PC-9 (cell line): ENCODE results near the gene PLB1. TPM values are rescaled to one million over a fixed set of nuclear protein-coding genes. Genes with fewer than 3 reads are reported as not detected.

Experiments used
- BruUV-seq: library from RNA; stranded (reverse); fragments of 400-500 nt; replicated peaks from 2 replicates; lab custom pipeline; 2021; lab: Mats Ljungman, UMichigan
- CTCF ChIA-PET: fragments of 300-600 bp; sonication (Branson Sonifier 250); formaldehyde crosslinking; loops from one replicate; lab custom pipeline; 2022; ENCODE audit warnings: antibody characterized with exemption; lab: Charles Lee
- POLR2A ChIA-PET: fragments of 300-600 bp; sonication (Branson Sonifier 250); formaldehyde crosslinking; loops from one replicate; lab custom pipeline; 2022; ENCODE audit warnings: antibody characterized with exemption; ENCODE audit not compliant: unreplicated experiment; lab: Charles Lee
- DNase-seq, 2 experiments: peaks; one replicate each; pipeline versions ENCODE4 v3.0.0 to v3.0.0-alpha.2; 2015 to 2022; ENCODE audit warnings: mixed read lengths in 1 of 2
- H2AFZ ChIP-seq: fragments of 200-600 bp; sonication (generic); 2 replicates; pipeline ENCODE4 v1.8.1; 2017; ENCODE audit warnings: antibody characterized with exemption
- H3F3A ChIP-seq: fragments of 200-600 bp; sonication (generic); 2 replicates; pipeline ENCODE4 v1.8.1; 2017; ENCODE audit warnings: antibody characterized with exemption, mild to moderate bottlenecking, low read depth; ENCODE audit not compliant: insufficient read depth
- H3K27ac ChIP-seq: fragments of 200-600 bp; sonication (generic); 2 replicates; pipeline ENCODE4 v1.6.1; 2016; ENCODE audit warnings: mixed run types
- H3K27me3 ChIP-seq: fragments of 200-600 bp; sonication (generic); 2 replicates; pipeline ENCODE4 v1.6.1; 2016; ENCODE audit warnings: low read depth, mixed run types; ENCODE audit not compliant: insufficient read depth
- H3K36me3 ChIP-seq: fragments of 200-600 bp; sonication (generic); 2 replicates; pipeline ENCODE4 v1.6.1; 2016; ENCODE audit warnings: low read depth, mixed run types
- H3K4me1 ChIP-seq: fragments of 200-600 bp; sonication (generic); replicated peaks from 2 replicates; pipeline ENCODE4 v1.6.1; 2016; ENCODE audit warnings: mixed run types; ENCODE audit not compliant: insufficient read depth
- H3K4me2 ChIP-seq: fragments of 200-600 bp; sonication (generic); 2 replicates; pipeline ENCODE4 v1.6.1; 2017; ENCODE audit warnings: mixed run types
- H3K4me3 ChIP-seq: fragments of 200-600 bp; sonication (generic); 2 replicates; pipeline ENCODE4 v1.6.1; 2016; ENCODE audit warnings: mixed run types
- H3K79me2 ChIP-seq: fragments of 200-600 bp; sonication (generic); 2 replicates; pipeline ENCODE4 v1.6.1; 2017; ENCODE audit warnings: low read depth, mixed run types
- H3K9me2 ChIP-seq: fragments of 200-600 bp; sonication (generic); 2 replicates; pipeline ENCODE4 v1.8.1; 2017; ENCODE audit warnings: mild to moderate bottlenecking; ENCODE audit not compliant: insufficient read depth
- H3K9me3 ChIP-seq: fragments of 200-600 bp; sonication (generic); 2 replicates; pipeline ENCODE4 v1.8.1; 2016; ENCODE audit warnings: low read depth; ENCODE audit not compliant: insufficient read depth
- H4K20me1 ChIP-seq: fragments of 200-600 bp; sonication (generic); 2 replicates; pipeline ENCODE4 v1.8.1; 2017; ENCODE audit not compliant: insufficient read depth
- EZH2 ChIP-seq: fragments of 200-600 bp; sonication (generic); IDR thresholded peaks from 2 replicates; pipeline ENCODE4 v1.8.0; 2017; ENCODE audit warnings: antibody characterized with exemption, low read depth
- intact Hi-C: fragments of 100-400 bp; cut with micrococcal nuclease; formaldehyde crosslinking; loops from one replicate; pipeline ENCODE4 v1.10.0; 2022; ENCODE audit not compliant: unreplicated experiment
- total RNA-seq: library from RNA; stranded (reverse); gene quantifications from 2 replicates; pipeline ENCODE4 v1.2.3, GENCODE V29; 2021
- TF ChIP-seq, protein P1 (sequence below): fragments of 200-600 bp; sonication (generic); conservative IDR thresholded peaks from 2 replicates; pipeline ENCODE4 v1.6.1; 2017; ENCODE audit warnings: mixed run types, antibody characterized with exemption, mild to moderate bottlenecking, moderate library complexity

PLB1 gene
- total RNA-seq, 1 experiment from 2014 or later, result 2.7 TPM

DNA sequence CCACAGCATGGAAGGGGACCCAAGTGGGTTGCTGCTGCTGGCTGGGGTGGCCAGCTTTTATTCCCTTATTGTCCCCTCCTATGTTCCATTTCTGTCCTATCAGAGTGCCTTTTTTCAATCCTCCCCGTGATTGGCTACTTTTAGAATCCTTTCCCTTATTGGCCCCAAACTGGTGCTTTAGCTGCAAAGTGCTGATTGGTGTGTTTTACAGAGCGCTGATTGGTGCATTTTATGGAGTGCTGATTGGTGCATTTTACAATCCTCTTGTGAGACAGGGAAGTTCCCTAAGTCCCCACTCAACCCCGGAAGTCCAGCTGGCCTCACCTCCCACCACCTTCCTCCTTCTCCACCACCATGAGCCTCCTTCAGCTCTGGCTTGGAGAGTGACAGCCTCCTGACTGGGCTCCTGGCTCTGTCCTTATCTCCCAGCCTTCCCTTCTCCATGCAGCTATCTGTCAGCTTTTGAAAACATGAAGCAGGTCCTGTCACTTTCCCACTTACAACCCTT lies 20.7 kb upstream of the PLB1 start:
- no peak overlapping the region for H3K4me2 ChIP-seq
- intact Hi-C loops, result no loop called here
- H2AFZ ChIP-seq, result no peak overlapping the region
- DNase-seq, result no peak
- no peaks in the 10 kb centered on the region for H3K9me3 ChIP-seq
- no peaks in the 10 kb centered on the region for H3F3A ChIP-seq
- no peaks in the 10 kb centered on the region for H3K27me3 ChIP-seq
- H3K9me2 ChIP-seq, result no peaks in the 10 kb centered on the region
- POLR2A ChIA-PET, result no interaction called here
- H3K4me1 ChIP-seq, result peaks cover 6% of the 10 kb centered on the region; the same call in 1 of the 2 replicates
- H4K20me1 ChIP-seq, result no peaks in the 10 kb centered on the region
- no peak overlapping the region for H3K4me3 ChIP-seq
- TF ChIP-seq, protein P1, sequence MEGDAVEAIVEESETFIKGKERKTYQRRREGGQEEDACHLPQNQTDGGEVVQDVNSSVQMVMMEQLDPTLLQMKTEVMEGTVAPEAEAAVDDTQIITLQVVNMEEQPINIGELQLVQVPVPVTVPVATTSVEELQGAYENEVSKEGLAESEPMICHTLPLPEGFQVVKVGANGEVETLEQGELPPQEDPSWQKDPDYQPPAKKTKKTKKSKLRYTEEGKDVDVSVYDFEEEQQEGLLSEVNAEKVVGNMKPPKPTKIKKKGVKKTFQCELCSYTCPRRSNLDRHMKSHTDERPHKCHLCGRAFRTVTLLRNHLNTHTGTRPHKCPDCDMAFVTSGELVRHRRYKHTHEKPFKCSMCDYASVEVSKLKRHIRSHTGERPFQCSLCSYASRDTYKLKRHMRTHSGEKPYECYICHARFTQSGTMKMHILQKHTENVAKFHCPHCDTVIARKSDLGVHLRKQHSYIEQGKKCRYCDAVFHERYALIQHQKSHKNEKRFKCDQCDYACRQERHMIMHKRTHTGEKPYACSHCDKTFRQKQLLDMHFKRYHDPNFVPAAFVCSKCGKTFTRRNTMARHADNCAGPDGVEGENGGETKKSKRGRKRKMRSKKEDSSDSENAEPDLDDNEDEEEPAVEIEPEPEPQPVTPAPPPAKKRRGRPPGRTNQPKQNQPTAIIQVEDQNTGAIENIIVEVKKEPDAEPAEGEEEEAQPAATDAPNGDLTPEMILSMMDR, result no peak
- H3K79me2 ChIP-seq, result no peaks in the 10 kb centered on the region
- no TSS peak for BruUV-seq
- CTCF ChIA-PET, result no interaction called here
- no peak overlapping the region for H3K27ac ChIP-seq
- H3K36me3 ChIP-seq, result no peaks in the 10 kb centered on the region

DNA sequence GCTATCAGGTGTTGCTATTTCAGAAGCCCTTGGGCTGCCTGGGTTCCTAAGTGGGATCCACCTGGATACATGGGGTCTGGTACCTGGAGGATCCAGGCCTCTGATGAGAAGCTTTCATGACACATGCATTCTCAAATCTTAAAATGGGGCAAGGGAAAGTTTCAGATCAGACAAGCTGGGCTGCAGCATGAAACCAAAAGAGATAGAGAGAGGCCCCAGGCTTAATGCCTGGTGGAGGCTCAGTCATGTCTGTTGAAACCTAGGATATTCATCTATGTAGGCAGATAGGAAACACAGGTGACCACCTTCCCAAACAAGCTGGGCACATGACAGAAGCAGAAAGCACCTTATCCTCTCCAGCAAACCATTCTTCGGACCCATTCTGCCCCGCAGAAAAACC lies 18.8 kb upstream of the PLB1 start:
- Histone ChIP-seq H3F3A (no peaks in the 10 kb centered on the region), H3K36me3 (no peaks in the 10 kb centered on the region), H3K4me3 (no peak overlapping the region), H4K20me1 (no peaks in the 10 kb centered on the region), H3K9me2 (no peaks in the 10 kb centered on the region), H3K27ac (no peak overlapping the region), H2AFZ (no peak overlapping the region), H3K27me3 (no peaks in the 10 kb centered on the region), H3K4me2 (no peak overlapping the region), H3K79me2 (no peaks in the 10 kb centered on the region), H3K4me1 (no peaks in the 10 kb centered on the region), H3K9me3 (no peaks in the 10 kb centered on the region)
- intact Hi-C loops, result no loop called here
- ChIA-PET POLR2A (no interaction called here), CTCF (no interaction called here)
- BruUV-seq, result no TSS peak
- TF ChIP-seq, protein P1, result no peak
- TF ChIP-seq EZH2, result no peak
- no peak for DNase-seq

DNA sequence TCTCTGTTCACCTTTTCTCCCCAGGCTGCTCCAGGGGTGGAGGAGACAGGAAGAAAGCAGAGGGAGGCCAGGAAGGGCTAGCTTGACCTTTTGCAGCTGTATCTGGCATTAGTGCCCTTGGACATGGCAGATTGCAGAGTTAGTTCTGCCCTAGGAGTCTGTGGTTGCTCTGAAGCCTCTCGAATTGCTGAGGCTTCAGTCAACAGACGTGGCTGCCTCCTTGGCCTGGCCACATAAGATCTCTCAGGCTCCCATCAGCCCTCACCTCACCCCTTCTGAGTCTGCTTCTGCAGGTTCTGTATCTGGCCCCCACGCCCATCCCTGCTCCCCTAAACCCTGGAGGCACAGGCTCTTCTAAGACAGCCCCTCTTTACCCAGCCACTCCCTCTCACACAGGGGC lies 18.2 kb upstream of the PLB1 start:
- H3K27ac ChIP-seq, result no peak overlapping the region
- H3K4me2 ChIP-seq, result no peak overlapping the region
- H3K4me1 ChIP-seq, result no peaks in the 10 kb centered on the region
- no peaks in the 10 kb centered on the region for H3F3A ChIP-seq
- CTCF ChIA-PET, result no interaction called here
- no peaks in the 10 kb centered on the region for H3K36me3 ChIP-seq
- no peak overlapping the region for H2AFZ ChIP-seq
- H3K9me2 ChIP-seq, result no peaks in the 10 kb centered on the region
- POLR2A ChIA-PET, result no interaction called here
- H3K4me3 ChIP-seq, result no peak overlapping the region
- no peaks in the 10 kb centered on the region for H4K20me1 ChIP-seq
- intact Hi-C loops, result no loop called here
- no peaks in the 10 kb centered on the region for H3K9me3 ChIP-seq
- no TSS peak for BruUV-seq
- TF ChIP-seq, protein P1, result no peak
- TF ChIP-seq EZH2, result no peak
- H3K79me2 ChIP-seq, result no peaks in the 10 kb centered on the region
- no peak for DNase-seq
- H3K27me3 ChIP-seq, result no peaks in the 10 kb centered on the region
